LNCAP (cell line): ENCODE results near the gene PPARA.

Experiments
- CTCF ChIP-seq: fragments of 450-650 bp; IDR thresholded peaks from 2 replicates; pipeline ENCODE4 v1.5.1; 2017; ENCODE audit warnings: mild to moderate bottlenecking

PPARA gene

GRCh38 chr22:46251816-46252380, 101.6 kb downstream of the PPARA start:
- no peak for TF ChIP-seq CTCF

GRCh38 chr22:46256358-46256958, 106.1 kb downstream of the PPARA start:
- no peak for TF ChIP-seq CTCF

GRCh38 chr22:46259374-46259773, 109.0 kb downstream of the PPARA start:
- TF ChIP-seq CTCF = no peak

- TF ChIP-seq CTCF = no peak
Observed at GRCh38 chr22:46260038-46260437, 109.7 kb downstream of the PPARA start.

- no peak for TF ChIP-seq CTCF
Observed at GRCh38 chr22:46262449-46263215, 112.3 kb downstream of the PPARA start.

- no peak for TF ChIP-seq CTCF
Observed at GRCh38 chr22:46263216-46263590, 112.9 kb downstream of the PPARA start, which contains the start of gene PKDREJ. Gene PKDREJ, minus strand, starts transcription at chr22:46263343. Its CDS starts 21 bp downstream, at chr22:46263322.

- no peak for TF ChIP-seq CTCF
Observed at GRCh38 chr22:46267431-46268279, 117.3 kb downstream of the PPARA start, which contains the start of gene TTC38. Gene TTC38, plus strand, starts transcription at chr22:46268008. Its CDS starts 32 bp downstream, at chr22:46268040.
